Measurements from ENCODE around the gene AKAP8L.

DNA sequence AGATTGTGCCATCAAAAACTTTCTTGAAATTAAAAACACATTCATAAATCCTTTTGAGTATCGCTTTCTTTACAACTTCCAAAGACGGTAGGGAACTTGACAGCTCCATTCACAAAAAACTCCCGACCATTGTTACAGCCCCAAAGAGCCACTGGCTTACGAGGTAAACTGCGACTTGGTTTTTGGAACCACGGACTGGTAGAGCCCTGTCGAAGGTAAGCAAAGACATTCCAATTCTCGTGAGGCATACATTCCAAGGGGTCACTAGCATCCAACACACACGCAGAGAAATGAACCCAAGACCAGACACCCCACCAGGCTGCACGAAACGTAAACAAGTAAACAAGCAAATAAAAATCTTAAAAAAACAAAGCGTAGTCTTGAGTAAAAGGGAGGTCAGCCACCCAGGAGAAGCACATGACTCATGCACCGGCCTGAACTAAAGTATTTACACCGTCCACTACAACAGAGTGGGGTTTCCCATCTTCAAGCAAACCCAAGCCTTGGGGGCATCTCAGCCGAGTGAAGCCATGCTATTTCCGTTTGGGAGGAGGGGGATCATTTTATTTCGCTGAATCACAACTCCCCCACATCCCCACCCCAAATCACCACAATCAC lies 87.9 kb downstream of the AKAP8L start:
- TF ChIP-seq SP1 (CRISPR knock-in tag; IDR thresholded peaks at IDR 0.05) (no peak), POLR2A (conservative IDR thresholded peaks at IDR 0.05) (no peak), RFX5 (IDR thresholded peaks at IDR 0.05; ENCODE audit: low read depth, low read length) (no peak), BMI1 (IDR thresholded peaks at IDR 0.05; ENCODE audit: low read length) (no peak), NR2C2 (CRISPR knock-in tag; IDR thresholded peaks at IDR 0.05) (no peak), NR2C2 (tag; IDR thresholded peaks at IDR 0.05) (no peak)
- TF ChIP-seq, protein P1, sequence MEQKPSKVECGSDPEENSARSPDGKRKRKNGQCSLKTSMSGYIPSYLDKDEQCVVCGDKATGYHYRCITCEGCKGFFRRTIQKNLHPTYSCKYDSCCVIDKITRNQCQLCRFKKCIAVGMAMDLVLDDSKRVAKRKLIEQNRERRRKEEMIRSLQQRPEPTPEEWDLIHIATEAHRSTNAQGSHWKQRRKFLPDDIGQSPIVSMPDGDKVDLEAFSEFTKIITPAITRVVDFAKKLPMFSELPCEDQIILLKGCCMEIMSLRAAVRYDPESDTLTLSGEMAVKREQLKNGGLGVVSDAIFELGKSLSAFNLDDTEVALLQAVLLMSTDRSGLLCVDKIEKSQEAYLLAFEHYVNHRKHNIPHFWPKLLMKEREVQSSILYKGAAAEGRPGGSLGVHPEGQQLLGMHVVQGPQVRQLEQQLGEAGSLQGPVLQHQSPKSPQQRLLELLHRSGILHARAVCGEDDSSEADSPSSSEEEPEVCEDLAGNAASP (IDR thresholded peaks at IDR 0.05): no peak
- TF ChIP-seq, protein P2, sequence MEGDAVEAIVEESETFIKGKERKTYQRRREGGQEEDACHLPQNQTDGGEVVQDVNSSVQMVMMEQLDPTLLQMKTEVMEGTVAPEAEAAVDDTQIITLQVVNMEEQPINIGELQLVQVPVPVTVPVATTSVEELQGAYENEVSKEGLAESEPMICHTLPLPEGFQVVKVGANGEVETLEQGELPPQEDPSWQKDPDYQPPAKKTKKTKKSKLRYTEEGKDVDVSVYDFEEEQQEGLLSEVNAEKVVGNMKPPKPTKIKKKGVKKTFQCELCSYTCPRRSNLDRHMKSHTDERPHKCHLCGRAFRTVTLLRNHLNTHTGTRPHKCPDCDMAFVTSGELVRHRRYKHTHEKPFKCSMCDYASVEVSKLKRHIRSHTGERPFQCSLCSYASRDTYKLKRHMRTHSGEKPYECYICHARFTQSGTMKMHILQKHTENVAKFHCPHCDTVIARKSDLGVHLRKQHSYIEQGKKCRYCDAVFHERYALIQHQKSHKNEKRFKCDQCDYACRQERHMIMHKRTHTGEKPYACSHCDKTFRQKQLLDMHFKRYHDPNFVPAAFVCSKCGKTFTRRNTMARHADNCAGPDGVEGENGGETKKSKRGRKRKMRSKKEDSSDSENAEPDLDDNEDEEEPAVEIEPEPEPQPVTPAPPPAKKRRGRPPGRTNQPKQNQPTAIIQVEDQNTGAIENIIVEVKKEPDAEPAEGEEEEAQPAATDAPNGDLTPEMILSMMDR (IDR thresholded peaks at IDR 0.05 in 2 of 3, conservative IDR thresholded peaks at IDR 0.05 in 1 of 3; ENCODE audit: insufficient read depth in 2 of 3, low read depth in 1 of 3, low read length in 3 of 3): no peak
- TF ChIP-seq, protein P3, sequence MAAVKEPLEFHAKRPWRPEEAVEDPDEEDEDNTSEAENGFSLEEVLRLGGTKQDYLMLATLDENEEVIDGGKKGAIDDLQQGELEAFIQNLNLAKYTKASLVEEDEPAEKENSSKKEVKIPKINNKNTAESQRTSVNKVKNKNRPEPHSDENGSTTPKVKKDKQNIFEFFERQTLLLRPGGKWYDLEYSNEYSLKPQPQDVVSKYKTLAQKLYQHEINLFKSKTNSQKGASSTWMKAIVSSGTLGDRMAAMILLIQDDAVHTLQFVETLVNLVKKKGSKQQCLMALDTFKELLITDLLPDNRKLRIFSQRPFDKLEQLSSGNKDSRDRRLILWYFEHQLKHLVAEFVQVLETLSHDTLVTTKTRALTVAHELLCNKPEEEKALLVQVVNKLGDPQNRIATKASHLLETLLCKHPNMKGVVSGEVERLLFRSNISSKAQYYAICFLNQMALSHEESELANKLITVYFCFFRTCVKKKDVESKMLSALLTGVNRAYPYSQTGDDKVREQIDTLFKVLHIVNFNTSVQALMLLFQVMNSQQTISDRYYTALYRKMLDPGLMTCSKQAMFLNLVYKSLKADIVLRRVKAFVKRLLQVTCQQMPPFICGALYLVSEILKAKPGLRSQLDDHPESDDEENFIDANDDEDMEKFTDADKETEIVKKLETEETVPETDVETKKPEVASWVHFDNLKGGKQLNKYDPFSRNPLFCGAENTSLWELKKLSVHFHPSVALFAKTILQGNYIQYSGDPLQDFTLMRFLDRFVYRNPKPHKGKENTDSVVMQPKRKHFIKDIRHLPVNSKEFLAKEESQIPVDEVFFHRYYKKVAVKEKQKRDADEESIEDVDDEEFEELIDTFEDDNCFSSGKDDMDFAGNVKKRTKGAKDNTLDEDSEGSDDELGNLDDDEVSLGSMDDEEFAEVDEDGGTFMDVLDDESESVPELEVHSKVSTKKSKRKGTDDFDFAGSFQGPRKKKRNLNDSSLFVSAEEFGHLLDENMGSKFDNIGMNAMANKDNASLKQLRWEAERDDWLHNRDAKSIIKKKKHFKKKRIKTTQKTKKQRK (IDR thresholded peaks at IDR 0.05; ENCODE audit: borderline replicate concordance, low read depth, low read length): no peak
- TF ChIP-seq, protein P4, sequence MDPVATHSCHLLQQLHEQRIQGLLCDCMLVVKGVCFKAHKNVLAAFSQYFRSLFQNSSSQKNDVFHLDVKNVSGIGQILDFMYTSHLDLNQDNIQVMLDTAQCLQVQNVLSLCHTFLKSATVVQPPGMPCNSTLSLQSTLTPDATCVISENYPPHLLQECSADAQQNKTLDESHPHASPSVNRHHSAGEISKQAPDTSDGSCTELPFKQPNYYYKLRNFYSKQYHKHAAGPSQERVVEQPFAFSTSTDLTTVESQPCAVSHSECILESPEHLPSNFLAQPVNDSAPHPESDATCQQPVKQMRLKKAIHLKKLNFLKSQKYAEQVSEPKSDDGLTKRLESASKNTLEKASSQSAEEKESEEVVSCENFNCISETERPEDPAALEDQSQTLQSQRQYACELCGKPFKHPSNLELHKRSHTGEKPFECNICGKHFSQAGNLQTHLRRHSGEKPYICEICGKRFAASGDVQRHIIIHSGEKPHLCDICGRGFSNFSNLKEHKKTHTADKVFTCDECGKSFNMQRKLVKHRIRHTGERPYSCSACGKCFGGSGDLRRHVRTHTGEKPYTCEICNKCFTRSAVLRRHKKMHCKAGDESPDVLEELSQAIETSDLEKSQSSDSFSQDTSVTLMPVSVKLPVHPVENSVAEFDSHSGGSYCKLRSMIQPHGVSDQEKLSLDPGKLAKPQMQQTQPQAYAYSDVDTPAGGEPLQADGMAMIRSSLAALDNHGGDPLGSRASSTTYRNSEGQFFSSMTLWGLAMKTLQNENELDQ (CRISPR knock-in tag; IDR thresholded peaks at IDR 0.05; ENCODE audit: borderline replicate concordance): 0 out of 2 replicates have a peak, but pooled peaks have one; percentile 37
- TF ChIP-seq, protein P5, sequence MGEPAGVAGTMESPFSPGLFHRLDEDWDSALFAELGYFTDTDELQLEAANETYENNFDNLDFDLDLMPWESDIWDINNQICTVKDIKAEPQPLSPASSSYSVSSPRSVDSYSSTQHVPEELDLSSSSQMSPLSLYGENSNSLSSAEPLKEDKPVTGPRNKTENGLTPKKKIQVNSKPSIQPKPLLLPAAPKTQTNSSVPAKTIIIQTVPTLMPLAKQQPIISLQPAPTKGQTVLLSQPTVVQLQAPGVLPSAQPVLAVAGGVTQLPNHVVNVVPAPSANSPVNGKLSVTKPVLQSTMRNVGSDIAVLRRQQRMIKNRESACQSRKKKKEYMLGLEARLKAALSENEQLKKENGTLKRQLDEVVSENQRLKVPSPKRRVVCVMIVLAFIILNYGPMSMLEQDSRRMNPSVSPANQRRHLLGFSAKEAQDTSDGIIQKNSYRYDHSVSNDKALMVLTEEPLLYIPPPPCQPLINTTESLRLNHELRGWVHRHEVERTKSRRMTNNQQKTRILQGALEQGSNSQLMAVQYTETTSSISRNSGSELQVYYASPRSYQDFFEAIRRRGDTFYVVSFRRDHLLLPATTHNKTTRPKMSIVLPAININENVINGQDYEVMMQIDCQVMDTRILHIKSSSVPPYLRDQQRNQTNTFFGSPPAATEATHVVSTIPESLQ (CRISPR knock-in tag; IDR thresholded peaks at IDR 0.05): no peak
- TF ChIP-seq, protein P6, sequence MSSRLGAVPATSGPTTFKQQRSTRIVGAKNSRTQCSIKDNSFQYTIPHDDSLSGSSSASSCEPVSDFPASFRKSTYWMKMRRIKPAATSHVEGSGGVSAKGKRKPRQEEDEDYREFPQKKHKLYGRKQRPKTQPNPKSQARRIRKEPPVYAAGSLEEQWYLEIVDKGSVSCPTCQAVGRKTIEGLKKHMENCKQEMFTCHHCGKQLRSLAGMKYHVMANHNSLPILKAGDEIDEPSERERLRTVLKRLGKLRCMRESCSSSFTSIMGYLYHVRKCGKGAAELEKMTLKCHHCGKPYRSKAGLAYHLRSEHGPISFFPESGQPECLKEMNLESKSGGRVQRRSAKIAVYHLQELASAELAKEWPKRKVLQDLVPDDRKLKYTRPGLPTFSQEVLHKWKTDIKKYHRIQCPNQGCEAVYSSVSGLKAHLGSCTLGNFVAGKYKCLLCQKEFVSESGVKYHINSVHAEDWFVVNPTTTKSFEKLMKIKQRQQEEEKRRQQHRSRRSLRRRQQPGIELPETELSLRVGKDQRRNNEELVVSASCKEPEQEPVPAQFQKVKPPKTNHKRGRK (tag; IDR thresholded peaks at IDR 0.05): no peak
